HG03196 (cell line): Measurements from ENCODE around the gene OSBPL3.

Experiments
- ATAC-seq: cut with Tn5 transposase; IDR thresholded peaks from one replicate; pipeline ENCODE4 v1.9.1; 2021; ENCODE audit not compliant: unreplicated experiment

Gene OSBPL3

DNA sequence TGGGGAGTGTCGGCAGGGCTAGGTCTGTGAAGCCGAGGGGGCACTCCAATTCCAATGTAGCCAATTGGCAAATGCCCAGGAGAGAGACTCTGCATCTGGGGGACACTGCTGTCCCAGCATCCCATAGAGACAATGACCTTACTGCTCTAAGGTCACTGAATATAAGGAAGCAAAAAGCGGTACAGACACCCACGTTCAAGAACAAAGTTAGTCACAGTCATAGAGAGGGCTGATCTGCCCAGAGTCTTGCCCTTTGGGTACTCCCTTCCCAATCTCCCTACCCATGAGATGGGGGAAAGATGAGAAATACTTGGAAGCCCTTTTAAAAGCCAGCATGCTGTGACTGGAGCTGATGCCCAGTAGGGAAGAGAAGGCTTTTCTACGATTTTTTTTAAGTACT lies 146.4 kb downstream of the OSBPL3 start:
- no peak for ATAC-seq

GRCh38 chr7:24831240-24831639 lies 148.7 kb downstream of the OSBPL3 start:
- no peak for ATAC-seq

GRCh38 chr7:24830440-24831050 lies 149.4 kb downstream of the OSBPL3 start:
- no peak for ATAC-seq

GRCh38 chr7:24829787-24830186 lies 150.2 kb downstream of the OSBPL3 start:
- no peak for ATAC-seq

DNA sequence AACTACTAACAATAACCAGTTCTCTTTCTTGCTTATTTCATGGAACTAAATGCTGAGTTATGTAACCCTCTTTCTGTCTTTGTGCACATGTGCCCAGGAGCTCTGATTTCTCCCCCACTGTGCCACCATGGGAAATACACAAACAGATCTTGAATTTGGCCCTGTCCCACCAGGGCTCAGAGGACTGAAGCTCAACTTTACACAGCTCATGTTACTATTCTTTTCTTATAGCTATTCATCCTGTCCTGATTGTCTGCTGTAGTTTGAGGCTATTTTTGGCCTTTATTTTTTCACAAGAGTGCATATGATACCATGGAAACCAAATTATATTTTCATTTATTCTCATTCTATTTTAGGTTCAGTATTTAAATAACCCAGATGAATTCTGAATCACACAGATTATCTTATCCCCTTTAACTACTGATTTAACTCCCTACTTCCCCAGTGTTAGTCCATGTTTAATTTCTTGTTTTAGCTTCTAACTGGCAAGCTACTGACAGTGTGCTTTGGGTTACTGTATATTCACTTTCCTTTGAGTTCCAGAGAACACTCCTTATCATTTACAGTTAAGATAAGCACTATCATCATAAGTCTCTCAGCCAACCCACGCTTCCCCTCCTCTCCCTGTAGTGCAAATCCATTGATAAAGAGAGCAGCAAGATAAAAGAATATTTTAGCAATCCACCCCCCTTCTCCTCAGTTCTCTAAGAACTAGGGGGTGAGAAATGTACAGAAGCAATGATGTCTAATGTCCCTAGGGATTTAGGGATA lies 150.9 kb downstream of the OSBPL3 start:
- no peak for ATAC-seq

GRCh38 chr7:24827589-24827988 lies 152.4 kb downstream of the OSBPL3 start:
- no peak for ATAC-seq

GRCh38 chr7:24827027-24827426 lies 153.0 kb downstream of the OSBPL3 start:
- no peak for ATAC-seq

GRCh38 chr7:24826662-24827020 lies 153.3 kb downstream of the OSBPL3 start:
- no peak for ATAC-seq

DNA sequence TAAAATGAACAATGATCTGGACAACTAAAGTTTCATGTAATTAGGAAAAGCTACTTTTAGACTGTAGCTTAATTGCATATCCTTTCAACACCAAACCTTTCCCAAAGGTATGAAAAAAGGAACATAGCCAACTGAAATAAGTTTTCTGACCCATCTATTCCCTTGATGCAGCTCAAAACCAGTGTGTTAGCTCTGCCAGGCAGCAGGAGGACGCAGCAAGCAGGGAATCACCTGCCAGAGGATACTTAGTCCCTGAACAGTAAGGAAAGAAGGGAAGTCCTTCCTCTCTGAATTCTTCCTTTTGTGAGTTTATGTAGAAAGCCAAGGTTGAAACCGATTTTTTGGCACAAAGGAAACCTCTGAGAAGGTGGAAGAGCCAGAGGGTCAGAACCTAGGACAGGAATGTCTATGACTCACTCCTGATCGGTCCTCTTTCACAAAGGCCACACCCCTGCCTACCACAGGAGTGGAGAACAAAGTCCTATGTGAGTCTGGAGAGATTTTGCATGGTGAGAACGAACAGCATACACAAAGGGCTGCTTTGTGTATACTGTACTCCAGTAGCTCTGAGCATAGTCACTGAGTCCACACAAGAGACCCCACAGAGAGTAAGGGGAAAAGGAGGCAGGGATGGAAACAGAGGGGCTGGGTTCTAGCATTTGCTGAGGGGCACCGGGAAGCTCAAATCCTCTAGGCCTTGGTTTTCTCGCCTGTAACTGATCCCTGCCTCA lies 153.9 kb downstream of the OSBPL3 start:
- ATAC-seq = no peak

DNA sequence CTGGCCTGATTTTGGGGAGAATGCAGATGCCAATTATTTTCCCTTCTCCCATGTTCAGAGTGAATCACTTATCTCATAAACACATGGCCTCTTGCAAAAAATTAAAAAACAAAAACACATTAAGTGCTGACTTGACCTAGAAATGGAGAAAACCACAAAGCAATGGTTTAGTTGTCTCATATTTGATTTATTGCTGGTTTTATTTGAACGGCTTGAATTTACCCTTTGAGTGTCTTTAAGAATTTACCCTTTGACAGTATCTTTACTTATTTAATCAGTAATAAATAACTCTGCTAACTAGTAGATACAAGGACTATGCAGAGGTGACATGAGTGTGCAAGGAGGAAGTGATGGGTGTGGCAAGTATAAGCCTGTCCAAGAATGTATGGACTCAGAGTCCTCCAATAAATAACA lies 154.6 kb downstream of the OSBPL3 start:
- ATAC-seq = no peak

DNA sequence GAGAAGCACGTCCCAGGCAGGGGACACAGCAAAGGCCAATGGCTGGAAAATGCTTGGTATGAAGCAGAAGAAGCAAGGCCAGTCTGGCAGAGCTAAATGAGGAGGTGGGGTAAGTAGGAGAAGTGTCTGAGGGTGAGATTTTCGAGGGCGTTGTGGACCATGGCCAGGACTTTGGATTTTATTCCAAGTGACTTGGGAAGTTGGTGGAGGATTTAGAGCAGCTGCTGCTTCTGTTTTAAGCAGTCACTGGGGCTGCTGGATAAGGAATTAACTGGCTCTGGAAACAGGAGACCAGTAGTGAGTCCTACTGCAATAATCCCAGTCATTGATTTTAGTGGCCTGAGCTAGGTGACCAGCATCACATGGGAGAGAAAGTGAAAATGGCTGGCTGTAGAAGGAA lies 155.1 kb downstream of the OSBPL3 start:
- ATAC-seq = no peak

DNA sequence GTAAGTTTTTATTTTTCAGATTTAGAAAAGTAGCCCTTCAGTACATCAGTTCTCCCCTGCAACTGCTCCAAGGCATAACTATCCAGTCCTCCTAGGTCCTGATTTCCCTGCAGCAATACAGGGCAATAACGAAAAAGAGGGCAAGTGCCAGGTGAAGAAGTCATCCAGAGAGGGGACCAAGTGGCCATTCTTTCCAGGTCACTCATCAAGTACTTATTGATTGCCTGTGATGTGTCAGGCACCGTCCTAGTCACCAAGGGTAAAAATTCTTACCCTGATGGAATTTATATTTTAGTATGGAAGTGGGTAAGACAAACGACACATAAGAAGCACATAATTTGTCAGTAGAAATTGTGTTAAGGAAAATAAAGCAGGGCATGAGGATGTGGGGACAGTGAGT lies 155.6 kb downstream of the OSBPL3 start:
- ATAC-seq = no peak

DNA sequence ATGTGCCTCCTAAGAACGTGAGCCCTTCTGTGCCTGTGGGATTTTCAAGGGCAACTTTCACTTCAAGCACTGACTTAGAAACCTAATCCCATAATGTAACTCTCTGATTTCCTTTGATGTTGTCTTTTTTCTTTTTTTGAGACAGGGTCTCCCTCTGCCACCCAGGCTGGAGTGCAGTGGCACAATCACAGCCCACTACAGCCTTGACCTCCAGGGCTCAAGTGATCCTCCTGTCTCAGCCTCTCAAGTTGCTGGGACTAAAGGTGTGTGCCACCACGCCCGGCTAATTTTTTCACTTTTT lies 158.3 kb downstream of the OSBPL3 start:
- no peak for ATAC-seq

DNA sequence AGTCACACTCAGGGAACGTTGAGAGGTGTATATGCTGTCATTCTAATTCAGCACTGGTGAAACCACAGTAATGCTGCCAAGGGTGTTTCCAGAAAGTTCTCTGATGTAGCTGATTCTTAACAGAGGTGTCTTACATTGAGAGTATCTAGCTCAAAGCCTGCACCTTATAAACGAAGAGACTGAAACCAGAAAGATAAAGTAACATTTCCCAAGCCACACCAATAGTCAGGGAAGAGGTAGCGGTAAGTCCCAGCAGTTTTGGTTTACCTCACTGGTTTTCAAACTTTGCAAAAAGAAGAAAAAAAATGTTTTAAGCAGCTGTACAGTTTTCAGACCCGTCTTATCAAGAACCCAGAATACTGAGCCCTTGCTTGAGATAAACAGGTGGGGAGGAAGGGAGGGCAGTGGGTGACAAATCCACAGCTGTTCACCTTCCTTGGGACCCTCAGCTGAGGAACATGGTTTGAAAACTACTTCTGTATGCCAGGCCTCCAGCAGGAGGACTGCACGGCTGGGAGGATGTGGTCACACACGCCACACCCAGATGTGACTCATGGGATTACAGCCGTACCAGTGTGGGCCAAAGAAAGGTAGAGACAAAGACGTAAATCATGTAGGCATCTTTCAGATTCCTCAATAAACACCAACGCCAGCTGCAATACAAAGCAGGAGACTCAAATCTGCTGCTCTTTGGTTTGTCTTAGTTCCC lies 158.8 kb downstream of the OSBPL3 start:
- peak; percentile 79 for ATAC-seq

DNA sequence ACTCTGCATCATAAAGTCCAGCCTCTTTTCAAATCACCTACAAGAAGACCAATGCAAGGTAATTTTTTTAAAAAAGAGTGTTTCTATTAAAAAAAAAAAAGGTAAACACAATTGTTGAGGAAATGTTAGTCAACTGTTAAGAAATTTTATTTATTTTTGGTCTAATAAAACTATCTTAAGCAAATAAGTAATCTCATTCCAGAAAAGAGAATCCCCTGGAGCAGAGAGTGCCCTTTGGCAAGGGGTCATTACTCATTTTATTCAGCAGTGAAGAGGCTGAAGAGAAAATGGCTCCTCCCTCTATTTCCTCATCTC lies 159.3 kb downstream of the OSBPL3 start:
- ATAC-seq = no peak

DNA sequence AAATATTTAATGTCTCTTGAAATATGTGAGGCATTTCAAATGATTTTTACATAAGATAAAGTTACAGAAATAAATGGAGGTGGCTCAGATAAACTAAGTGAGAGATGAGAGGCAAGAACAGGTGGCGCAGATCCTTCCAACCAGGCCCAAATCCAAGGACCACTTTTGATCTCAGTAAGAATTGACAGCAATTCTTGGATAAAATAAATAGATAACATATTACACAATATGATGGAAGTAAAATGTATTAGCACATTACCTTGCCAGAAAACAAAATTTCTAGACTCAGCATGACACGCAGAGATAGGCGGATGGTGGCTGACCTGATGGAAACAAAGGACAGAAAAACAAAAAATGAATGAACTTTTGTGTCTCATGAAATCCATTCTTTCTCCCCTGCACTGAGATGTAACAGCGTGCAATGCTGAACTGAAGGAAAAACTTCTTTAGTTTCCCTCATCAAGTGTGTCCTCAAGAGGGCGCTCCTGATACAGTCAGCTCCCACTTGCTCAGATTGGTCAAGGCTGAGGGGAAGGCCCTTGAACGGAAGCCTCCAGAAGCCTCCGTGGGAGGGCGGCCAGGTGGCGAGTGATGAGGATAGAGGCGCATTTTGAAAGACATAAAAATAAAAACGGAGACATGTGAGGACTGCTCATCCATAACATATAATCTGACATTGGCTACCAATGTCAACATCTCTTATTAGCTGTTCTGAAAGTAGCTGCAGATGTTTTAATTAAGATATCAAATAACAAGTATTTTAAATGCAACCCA lies 159.9 kb downstream of the OSBPL3 start:
- peak; percentile 67 for ATAC-seq

GRCh38 chr7:24817339-24817738 lies 162.6 kb downstream of the OSBPL3 start:
- ATAC-seq = no peak

- no peak for ATAC-seq
These were observed 163.1 kb downstream of the OSBPL3 start for GRCh38 chr7:24816868-24817267.

GRCh38 chr7:24812305-24812945 lies 167.6 kb downstream of the OSBPL3 start:
- ATAC-seq = no peak

GRCh38 chr7:24808518-24808917 lies 171.5 kb downstream of the OSBPL3 start:
- no peak for ATAC-seq

DNA sequence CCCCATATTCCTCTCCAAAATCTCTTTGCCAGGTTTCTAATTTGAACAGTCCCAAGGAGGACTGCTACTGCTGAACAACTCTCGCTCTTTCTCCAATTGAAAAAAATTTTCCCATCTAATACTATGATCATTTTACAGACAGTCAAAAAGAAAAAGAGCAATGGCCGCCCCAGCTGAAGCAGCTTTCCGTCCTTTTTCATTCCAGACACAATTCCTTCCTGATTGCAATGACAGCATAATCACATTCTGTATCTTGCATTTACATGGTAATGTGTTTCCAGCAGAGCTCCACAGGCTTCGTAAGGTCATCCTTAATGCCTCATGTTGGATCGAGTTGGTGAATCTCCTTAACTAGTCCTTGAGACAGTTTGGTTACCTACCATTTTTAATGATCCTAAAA lies 177.7 kb downstream of the OSBPL3 start:
- ATAC-seq = no peak
